Measurements from ENCODE around the gene LRRC36. TPM values are rescaled to one million over a fixed set of nuclear protein-coding genes. Genes with fewer than 3 reads are reported as not detected.

The LRRC36 gene
- total RNA-seq (2014; rRNA removed; shearing (Covaris generic)) (1.2 TPM in 1 of 2 replicates, not detected in the other), polyA plus RNA-seq (2016; fragmentation: Nextera tagmentation; extraction: Ambion mirVana) (not detected in 2 replicates)
- long read RNA-seq, partial matches to known transcripts: 1 of 1 reads
- long read RNA-seq, other reads (novel, unspliced or antisense): 0 of 1 reads

- Histone ChIP-seq H3K36me3 (ENCODE audit: insufficient read depth) (no peaks in the 10 kb centered on the region), H2AFZ (peak within 1 kb of the TSS; percentile 100), H3F3A (replicated peaks; ENCODE audit: low read depth) (no peaks in the 10 kb centered on the region; the same call in 1 of the 2 replicates), H3K4me2 (peak within 1 kb of the TSS; percentile 87), H3K27ac (ENCODE audit: low read depth) (no peak within 1 kb of the TSS), H3K4me3 (peak within 1 kb of the TSS; percentile 65), H3K9me2 (ENCODE audit: insufficient read depth) (no peaks in the 10 kb centered on the region), H3K27me3 (ENCODE audit: insufficient read depth) (peaks cover 34% of the 10 kb centered on the region), H3K79me2 (replicated peaks; ENCODE audit: insufficient read depth) (no peaks in the 10 kb centered on the region), H4K20me1 (replicated peaks; ENCODE audit: insufficient read depth) (no peaks in the 10 kb centered on the region), H3K4me1 (ENCODE audit: insufficient read depth) (no peaks in the 10 kb centered on the region; the same call in 1 of the 2 replicates)
- peaks cover 6% of the 10 kb centered on the region for H3K4me1 Mint-ChIP-seq
- no peaks in the 10 kb centered on the region; the same call in 2 of the 3 replicates for H3K9me3 Mint-ChIP-seq
- peaks cover 12% of the 10 kb centered on the region for H3K27me3 Mint-ChIP-seq (ENCODE audit: insufficient read depth, low read depth, poor library complexity)
- ATAC-seq (peak; percentile 96), DNase-seq (ENCODE audit: low spot score) (peak; percentile 96)
- H3K36me3 Mint-ChIP-seq (ENCODE audit: low read depth): no peaks in the 10 kb centered on the region
- peak within 1 kb of the TSS; percentile 77 for H3K4me3 Mint-ChIP-seq
- no peak within 1 kb of the TSS for H3K27ac Mint-ChIP-seq
- peak; percentile 59 to 76 for TF ChIP-seq CTCF (conservative IDR thresholded peaks at IDR 0.05; ENCODE audit: low read depth in 2 of 2)
- TF ChIP-seq POLR2AphosphoS5 (IDR thresholded peaks at IDR 0.05; ENCODE audit: low read depth): peak; percentile 64
- no peak for TF ChIP-seq ETS1 (IDR thresholded peaks at IDR 0.05)
These were observed at the start of gene LRRC36, which contains the start of gene KCTD19 for GRCh38 chr16:67326472-67327309. Gene LRRC36, plus strand, starts transcription at chr16:67326815. Its CDS starts 48 bp downstream, at chr16:67326863. Gene KCTD19, minus strand, starts transcription at chr16:67326741. Its CDS starts 34 bp downstream, at chr16:67326707.

GRCh38 chr16:67277294-67277998, 49.2 kb upstream of the LRRC36 start:
- no peaks in the 10 kb centered on the region for H3K36me3 ChIP-seq (ENCODE audit: insufficient read depth)
- Mint-ChIP-seq H3K4me1 (peaks cover 2% of the 10 kb centered on the region; the same call in 1 of the 3 replicates), H3K27ac (no peak overlapping the region), H3K4me3 (no peak overlapping the region), H3K27me3 (ENCODE audit: insufficient read depth, low read depth, poor library complexity) (peaks cover 6% of the 10 kb centered on the region), H3K9me3 (no peaks in the 10 kb centered on the region), H3K36me3 (ENCODE audit: low read depth) (no peaks in the 10 kb centered on the region)
- no peak for TF ChIP-seq POLR2AphosphoS5 (IDR thresholded peaks at IDR 0.05; ENCODE audit: low read depth)
- no peak for TF ChIP-seq REST (IDR thresholded peaks at IDR 0.05; ENCODE audit: unreplicated experiment)
- no peak for TF ChIP-seq JUNB (IDR thresholded peaks at IDR 0.05; ENCODE audit: unreplicated experiment)
- no peak for TF ChIP-seq STAT1 (IDR thresholded peaks at IDR 0.05; ENCODE audit: unreplicated experiment)
- no peak for TF ChIP-seq CREB1 (CRISPR knock-in tag; IDR thresholded peaks at IDR 0.05; ENCODE audit: low read depth)
- TF ChIP-seq ZNF331 (CRISPR knock-in tag; IDR thresholded peaks at IDR 0.05; ENCODE audit: low read depth): no peak
- TF ChIP-seq CTCF (conservative IDR thresholded peaks at IDR 0.05; ENCODE audit: low read depth in 2 of 2): no peak
- H3K4me2 ChIP-seq: no peak overlapping the region
- H3F3A ChIP-seq (replicated peaks; ENCODE audit: low read depth): no peaks in the 10 kb centered on the region
- no peak overlapping the region for H3K27ac ChIP-seq (ENCODE audit: low read depth)
- DNase-seq (ENCODE audit: low spot score) (no peak), ATAC-seq (no peak)
- no peaks in the 10 kb centered on the region for H3K79me2 ChIP-seq (replicated peaks; ENCODE audit: insufficient read depth)
- peaks cover 5% of the 10 kb centered on the region; the same call in 1 of the 2 replicates for H3K4me1 ChIP-seq (ENCODE audit: insufficient read depth)
- no peak overlapping the region for H2AFZ ChIP-seq
- no peaks in the 10 kb centered on the region for H3K9me2 ChIP-seq (ENCODE audit: insufficient read depth)
- H3K27me3 ChIP-seq (ENCODE audit: insufficient read depth): peaks cover 13% of the 10 kb centered on the region
- no peaks in the 10 kb centered on the region for H4K20me1 ChIP-seq (replicated peaks; ENCODE audit: insufficient read depth)
- no peak overlapping the region for H3K4me3 ChIP-seq
